Mammary epithelial cell (primary cell): ENCODE data around the gene RNF157.
A peak's percentile ranks its signal among the peaks of the same experiment; 100 is the strongest.

Experiments used
- CTCF ChIP-seq, 2 donors: IDR thresholded peaks in 1 of 2; conservative IDR thresholded peaks in 1 of 2; 2 replicates each; pipeline ENCODE4 v1.5.1; 2011 to 2012; ENCODE audit warnings: inconsistent platforms in 2 of 2, low read length in 2 of 2, mild to moderate bottlenecking in 2 of 2, control low read depth in 1 of 2, low read depth in 1 of 2; ENCODE audit not compliant: insufficient read depth in 1 of 2; ENCODE audit errors: extremely low read depth in 1 of 2
- EZH2 ChIP-seq: IDR thresholded peaks from 2 replicates; pipeline ENCODE4 v1.6.1; 2012; ENCODE audit warnings: low read length, inconsistent platforms, borderline replicate concordance

GRCh38 chr17:76278952-76279741 lies 38.9 kb upstream of the RNF157 start:
- TF ChIP-seq EZH2 (no peak), CTCF (conservative IDR thresholded peaks at IDR 0.05 in 1 of 2, IDR thresholded peaks at IDR 0.05 in 1 of 2; ENCODE audit: extremely low read depth in 1 of 2, insufficient read depth in 1 of 2, low read depth in 1 of 2, low read length in 2 of 2) (peak; percentile 72 to 99)
